Stimulated activated CD8-positive, alpha-beta memory T cell treated with anti-CD3 and anti-CD28 coated beads, Interleukin-12 subunit alpha, Interleukin-12 subunit beta, amount 100 ng/mL, for 24 hours (primary cell): ENCODE data around the gene MMP25.

ENCODE experiments used
- DNase-seq: peaks from one replicate; pipeline ENCODE4 v3.0.0-alpha.2; 2020; ENCODE audit errors: extremely low read depth

The MMP25 gene

GRCh38 chr16:3092501-3092941 is 46.2 kb downstream of the MMP25 start:
- no peak for DNase-seq

GRCh38 chr16:3094289-3095027 is 48.1 kb downstream of the MMP25 start:
- no peak for DNase-seq

- peak; percentile 39 for DNase-seq
These were observed 49.5 kb downstream of the MMP25 start for GRCh38 chr16:3095869-3096268.

GRCh38 chr16:3096362-3096761 is 50.0 kb downstream of the MMP25 start:
- DNase-seq = no peak

- DNase-seq = no peak
These were observed 50.9 kb downstream of the MMP25 start for GRCh38 chr16:3097266-3097665.

- DNase-seq = no peak
These were observed 52.4 kb downstream of the MMP25 start, which contains the start of gene ZSCAN10 for GRCh38 chr16:3098459-3099394. TSS of gene ZSCAN10 (minus strand) at chr16:3099294. CDS start at chr16:3092937, 6,357 bp downstream.

- no peak for DNase-seq
These were observed 53.0 kb downstream of the MMP25 start for GRCh38 chr16:3099395-3099731.

- peak; percentile 80 for DNase-seq
These were observed 53.6 kb downstream of the MMP25 start for GRCh38 chr16:3099732-3100499.

- DNase-seq = no peak
These were observed 54.9 kb downstream of the MMP25 start for GRCh38 chr16:3101018-3101840.

GRCh38 chr16:3101841-3102470 is 55.6 kb downstream of the MMP25 start:
- no peak for DNase-seq

- peak; percentile 74 for DNase-seq
These were observed 60.0 kb downstream of the MMP25 start for GRCh38 chr16:3106205-3106928.
